Testis (tissue), 3 donors: ENCODE measurements around the gene KCNIP3. TPM values are rescaled to one million over a fixed set of nuclear protein-coding genes. Genes with fewer than 3 reads are reported as not detected.
A peak's percentile ranks its signal among the peaks of the same experiment; 100 is the strongest.

Experiments used
- DNase-seq: peaks from one replicate; pipeline ENCODE4 v3.0.0-alpha.2; 2019
- H3K27ac ChIP-seq, 2 donors: fragments of 200-600 bp; sonication (generic); one replicate each; pipeline ENCODE4 v1.5.1; 2019
- H3K27me3 ChIP-seq: fragments of 200-600 bp; sonication (generic); one replicate; pipeline ENCODE4 v1.5.1; 2019
- H3K36me3 ChIP-seq: fragments of 200-600 bp; sonication (generic); one replicate; pipeline ENCODE4 v1.5.1; 2017; ENCODE audit warnings: low read depth; ENCODE audit errors: missing control alignments
- H3K4me1 ChIP-seq: fragments of 200-600 bp; sonication (generic); one replicate; pipeline ENCODE4 v1.5.1; 2019
- H3K4me3 ChIP-seq, 2 donors: fragments of 200-600 bp; sonication (generic); one replicate each; pipeline ENCODE4 v1.5.1; 2017 to 2019
- H3K9me3 ChIP-seq: fragments of 200-600 bp; sonication (generic); one replicate; pipeline ENCODE4 v1.5.1; 2017
- CTCF ChIP-seq, 3 experiments: fragments of 450-650 bp in 2 of 3; fragments of 200-600 bp in 1 of 3; sonication (generic) in 1 of 3; IDR thresholded peaks; one replicate each; pipeline ENCODE4 v1.5.1; 2016 to 2019; ENCODE audit warnings: antibody characterized with exemption in 3 of 3, mild to moderate bottlenecking in 2 of 3, moderate library complexity in 1 of 3
- POLR2A ChIP-seq: fragments of 450-650 bp; IDR thresholded peaks from one replicate; pipeline ENCODE4 v1.6.1; 2017; ENCODE audit warnings: antibody characterized with exemption, mild to moderate bottlenecking, moderate library complexity
- WGBS, 2 donors: methylation state at CpG; one replicate each; pipeline ENCODE4 v1.1.5; 2018; 5-methylcytosine and 5-hydroxymethylcytosine counted together
- intact Hi-C: fragments of 100-400 bp; cut with DNase I; formaldehyde crosslinking; loops from one replicate; pipeline ENCODE4 v1.15.1; 2023; ENCODE audit warnings: low total_unique reads
- polyA plus RNA-seq: library from polyadenylated mRNA; stranded (reverse); fragments of 350-450 nt; fragmentation: Illumina TruSeq; extraction: RNeasy Lipid Tissue Mini Kit (QIAGEN cat#74804); gene quantifications from one replicate; pipeline ENCODE4 v1.2.3, GENCODE V29; 2014; ENCODE audit warnings: low read depth, low replicate concordance; ENCODE audit not compliant: insufficient read depth
- total RNA-seq, 2 donors: library from RNA; depleted of rRNA; stranded (reverse); fragments of >200 nt; gene quantifications; one replicate each; pipeline ENCODE4 v1.2.3, GENCODE V29; 2016

KCNIP3 gene
- total and polyA plus RNA-seq, 3 donors from 2014 or later = 23.9 to 69.1 (median 43.4) TPM

GRCh38 chr2:95297639-95298395 is 670 bp downstream of the KCNIP3 start:
- TF ChIP-seq POLR2A (no peak), CTCF (IDR thresholded peaks at IDR 0.05) (no peak)
- Histone ChIP-seq H3K36me3 (no peaks in the 10 kb centered on the region), H3K27ac (no peak overlapping the region), H3K4me3 (no peak overlapping the region), H3K4me1 (no peaks in the 10 kb centered on the region), H3K27me3 (no peaks in the 10 kb centered on the region), H3K9me3 (no peaks in the 10 kb centered on the region)
- intact Hi-C loops = no loop called here
- DNase-seq = no peak
- 49 to 56% methylated on average over 11 of the region's 11 CpGs for whole genome bisulfite sequencing, 2 donors

GRCh38 chr2:95298486-95299111 is 1.5 kb downstream of the KCNIP3 start:
- DNase-seq = no peak
- no peak for TF ChIP-seq CTCF (IDR thresholded peaks at IDR 0.05)
- no peak for TF ChIP-seq POLR2A
- Histone ChIP-seq H3K9me3 (no peaks in the 10 kb centered on the region), H3K4me1 (no peaks in the 10 kb centered on the region), H3K4me3 (no peak overlapping the region), H3K27ac (no peak overlapping the region), H3K27me3 (no peaks in the 10 kb centered on the region), H3K36me3 (no peaks in the 10 kb centered on the region)
- WGBS, 2 donors = 91 to 95% methylated on average over 9 of the region's 9 CpGs
- intact Hi-C loops = no loop called here

GRCh38 chr2:95299961-95300360 is 2.8 kb downstream of the KCNIP3 start:
- no peaks in the 10 kb centered on the region for H3K9me3 ChIP-seq
- no peaks in the 10 kb centered on the region for H3K4me1 ChIP-seq
- intact Hi-C loops = no loop called here
- no peak overlapping the region for H3K4me3 ChIP-seq
- no peak overlapping the region for H3K27ac ChIP-seq
- H3K36me3 ChIP-seq = no peaks in the 10 kb centered on the region
- no peak for DNase-seq
- H3K27me3 ChIP-seq = no peaks in the 10 kb centered on the region
- WGBS, 2 donors = 68 to 86% methylated on average over 7 to 9 of the region's 9 CpGs
- TF ChIP-seq CTCF (IDR thresholded peaks at IDR 0.05) (no peak), POLR2A (no peak)

- WGBS, 2 donors = 31 to 42% methylated on average over 6 to 11 of the region's 11 CpGs
- intact Hi-C loops = no loop called here
- H3K9me3 ChIP-seq = no peaks in the 10 kb centered on the region
- no peak overlapping the region for H3K4me3 ChIP-seq
- no peaks in the 10 kb centered on the region for H3K27me3 ChIP-seq
- peak; percentile 38 for DNase-seq
- TF ChIP-seq POLR2A = no peak
- no peak for TF ChIP-seq CTCF (IDR thresholded peaks at IDR 0.05)
- no peaks in the 10 kb centered on the region for H3K4me1 ChIP-seq
- H3K36me3 ChIP-seq = no peaks in the 10 kb centered on the region
- H3K27ac ChIP-seq = no peak overlapping the region
Measured at GRCh38 chr2:95300450-95300849, 3.3 kb downstream of the KCNIP3 start.
